ENCODE results near the gene TLCD4. TPM values are rescaled to one million over a fixed set of nuclear protein-coding genes. Genes with fewer than 3 reads are reported as not detected.

TLCD4 gene
- total RNA-seq: 2.7 TPM

- peak in 1 of 2 donors; percentile 79 for DNase-seq (ENCODE audit: low spot score in 2 of 2)
- intact Hi-C loops (cut with DNase I): loop anchor here (1.0 to 5.0 kb wide), 4 partner anchors 30 to 190 kb away; partner anchors contain the start of genes CNN3 and RWDD3
Measured at GRCh38 chr1:95117207-95118066, at the start of gene TLCD4. TLCD4 (plus strand) TSS chr1:95117355; CDS start chr1:95143902, 26,547 bp downstream.

GRCh38 chr1:95067568-95067967, 49.6 kb upstream of the TLCD4 start:
- Histone ChIP-seq H3K27me3 (no peaks in the 10 kb centered on the region), H3K4me3 (no peak overlapping the region), H3K9me3 (no peaks in the 10 kb centered on the region), H3K27ac (no peak overlapping the region), H3K36me3 (peaks cover 1 to 12% of the 10 kb centered on the region in 2 donors), H3K4me1 (no peaks in the 10 kb centered on the region)
- TF ChIP-seq CTCF (IDR thresholded peaks at IDR 0.05): no peak
- DNase-seq (ENCODE audit: low spot score in 2 of 2): no peak
- intact Hi-C loops (cut with DNase I): no loop called here

More at GRCh38 chr1:95117207-95118066, at the start of gene TLCD4:
- Histone ChIP-seq H3K4me3 (peak within 1 kb of the TSS; percentile 85 to 88), H3K27me3 (no peaks in the 10 kb centered on the region), H3K27ac (peak within 1 kb of the TSS; percentile 77 to 85), H3K36me3 (no peaks in the 10 kb centered on the region), H3K9me3 (no peaks in the 10 kb centered on the region), H3K4me1 (peaks cover 0 to 4% of the 10 kb centered on the region in 2 donors)
- no peak for TF ChIP-seq CTCF (IDR thresholded peaks at IDR 0.05)

- no peak for TF ChIP-seq CTCF (IDR thresholded peaks at IDR 0.05)
- intact Hi-C loops (cut with DNase I): no loop called here
- no peaks in the 10 kb centered on the region for H3K9me3 ChIP-seq
- H3K36me3 ChIP-seq: peaks cover 0 to 1% of the 10 kb centered on the region in 2 donors
- DNase-seq (ENCODE audit: low spot score in 2 of 2): no peak
- no peak overlapping the region for H3K4me3 ChIP-seq
- H3K4me1 ChIP-seq: peaks cover 0 to 3% of the 10 kb centered on the region in 2 donors
- no peaks in the 10 kb centered on the region for H3K27me3 ChIP-seq
- no peak overlapping the region for H3K27ac ChIP-seq
Measured at GRCh38 chr1:95068956-95069709, 48.0 kb upstream of the TLCD4 start.

GRCh38 chr1:95069710-95070093, 47.5 kb upstream of the TLCD4 start:
- DNase-seq (ENCODE audit: low spot score in 2 of 2): no peak
- H3K36me3 ChIP-seq: no peaks in the 10 kb centered on the region
- H3K4me1 ChIP-seq: peaks cover 0 to 3% of the 10 kb centered on the region in 2 donors
- H3K9me3 ChIP-seq: no peaks in the 10 kb centered on the region
- no peak overlapping the region for H3K27ac ChIP-seq
- TF ChIP-seq CTCF (IDR thresholded peaks at IDR 0.05): no peak
- H3K4me3 ChIP-seq: no peak overlapping the region
- H3K27me3 ChIP-seq: no peaks in the 10 kb centered on the region
- intact Hi-C loops (cut with DNase I): no loop called here

- intact Hi-C loops (cut with DNase I): no loop called here
- Histone ChIP-seq H3K4me1 (peaks cover 0 to 3% of the 10 kb centered on the region in 2 donors), H3K4me3 (peak overlapping the region in 1 of 2 donors; percentile 71), H3K27me3 (no peaks in the 10 kb centered on the region), H3K27ac (no peak overlapping the region), H3K36me3 (no peaks in the 10 kb centered on the region), H3K9me3 (no peaks in the 10 kb centered on the region)
- no peak for DNase-seq (ENCODE audit: low spot score in 2 of 2)
- TF ChIP-seq CTCF (IDR thresholded peaks at IDR 0.05): no peak
Measured at GRCh38 chr1:95071539-95071938, 45.6 kb upstream of the TLCD4 start.
